Peyer's patch (tissue), 4 donors: ENCODE measurements around the gene PCP4. TPM values are rescaled to one million over a fixed set of nuclear protein-coding genes. Genes with fewer than 3 reads are reported as not detected.
"Not testable (repeated sequence)": the region's sequence is repeated elsewhere in the genome, so short reads cannot be mapped to it uniquely, and the experiment has no call there.

ENCODE experiments used
- DNase-seq, 3 donors: peaks; one replicate each; pipeline ENCODE4 v3.0.0-alpha.2; 2017 to 2019
- H3K27ac ChIP-seq, 4 donors: fragments of 200-600 bp; sonication (generic); one replicate each; pipeline ENCODE4 v1.5.1; 2016 to 2019
- H3K27me3 ChIP-seq, 2 donors: fragments of 200-600 bp; sonication (generic); one replicate each; pipeline ENCODE4 v1.5.1; 2019
- H3K36me3 ChIP-seq, 3 donors: fragments of 200-600 bp; sonication (generic); one replicate each; pipeline ENCODE4 v1.5.1; 2016 to 2019
- H3K4me1 ChIP-seq, 4 donors: fragments of 200-600 bp; sonication (generic); one replicate each; pipeline ENCODE4 v1.5.1; 2016 to 2019
- H3K4me3 ChIP-seq, 4 donors: fragments of 200-600 bp; sonication (generic); 1 replicate in 3 of 4; 2 replicates in 1 of 4; pipeline ENCODE4 v1.5.1; 2016 to 2019; ENCODE audit warnings: mild to moderate bottlenecking in 1 of 4
- H3K9me3 ChIP-seq, 4 donors: fragments of 200-600 bp; sonication (generic); one replicate each; pipeline ENCODE4 v1.5.1; 2016 to 2019; ENCODE audit warnings: mild to moderate bottlenecking in 1 of 4
- POLR2A ChIP-seq, 2 donors: fragments of 450-650 bp; IDR thresholded peaks; one replicate each; pipeline ENCODE4 v1.5.1; 2017; ENCODE audit warnings: antibody characterized with exemption in 2 of 2, mild to moderate bottlenecking in 2 of 2, moderate library complexity in 2 of 2
- total RNA-seq, 4 donors: library from RNA; depleted of rRNA; stranded (reverse); fragments of >200 nt; gene quantifications; one replicate each; pipeline ENCODE4 v1.1.0, GENCODE V29; 2016
- TF ChIP-seq, protein P1 (sequence below), 6 experiments: fragments of 450-650 bp in 4 of 6; fragments of 200-600 bp in 2 of 6; sonication (generic) in 1 of 6; IDR thresholded peaks; one replicate each; pipeline ENCODE4 v1.5.1; 2017 to 2019; ENCODE audit warnings: antibody characterized with exemption in 6 of 6, mild to moderate bottlenecking in 3 of 6, moderate library complexity in 1 of 6

The PCP4 gene
- total RNA-seq, 4 donors from 2014 or later = 7.1 TPM; not detected in 3

DNA sequence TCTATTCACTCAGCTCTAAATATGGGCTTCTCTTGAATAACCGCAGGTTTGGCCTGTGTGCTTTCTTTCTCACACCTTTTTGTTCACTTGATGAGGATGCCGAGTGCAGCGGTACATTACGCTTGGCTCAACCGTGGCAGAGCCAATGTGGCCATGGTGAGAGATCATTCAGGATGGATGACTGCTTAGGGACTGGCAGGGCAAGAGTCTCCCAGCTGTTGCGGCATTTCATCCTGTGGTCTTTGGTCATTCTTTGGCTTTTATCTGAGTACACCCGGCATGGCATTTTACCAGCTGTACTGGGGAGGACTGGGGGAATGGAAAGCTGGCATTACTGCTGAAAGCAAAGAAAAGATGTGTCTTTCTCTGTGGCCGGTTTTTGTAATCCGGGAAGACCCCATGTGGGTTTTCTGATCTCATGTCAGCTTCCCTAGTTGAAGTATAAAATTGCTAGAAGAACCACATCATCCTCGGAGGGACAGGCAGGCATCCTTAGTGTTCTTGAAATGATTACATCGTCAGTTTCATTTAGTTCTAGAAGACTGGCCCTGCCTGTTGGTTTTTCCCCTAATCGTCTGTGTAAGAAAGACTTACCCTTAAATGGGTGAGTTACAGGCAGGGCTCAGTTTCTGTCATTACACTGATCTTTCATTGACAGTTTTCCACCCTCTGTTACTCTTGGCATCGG is 15.1 kb downstream of the PCP4 start:
- no peaks in the 10 kb centered on the region for H3K36me3 ChIP-seq
- H3K27ac ChIP-seq = no peak overlapping the region
- DNase-seq = no peak
- H3K4me3 ChIP-seq = no peak overlapping the region
- H3K9me3 ChIP-seq = no peaks in the 10 kb centered on the region
- TF ChIP-seq, protein P1, sequence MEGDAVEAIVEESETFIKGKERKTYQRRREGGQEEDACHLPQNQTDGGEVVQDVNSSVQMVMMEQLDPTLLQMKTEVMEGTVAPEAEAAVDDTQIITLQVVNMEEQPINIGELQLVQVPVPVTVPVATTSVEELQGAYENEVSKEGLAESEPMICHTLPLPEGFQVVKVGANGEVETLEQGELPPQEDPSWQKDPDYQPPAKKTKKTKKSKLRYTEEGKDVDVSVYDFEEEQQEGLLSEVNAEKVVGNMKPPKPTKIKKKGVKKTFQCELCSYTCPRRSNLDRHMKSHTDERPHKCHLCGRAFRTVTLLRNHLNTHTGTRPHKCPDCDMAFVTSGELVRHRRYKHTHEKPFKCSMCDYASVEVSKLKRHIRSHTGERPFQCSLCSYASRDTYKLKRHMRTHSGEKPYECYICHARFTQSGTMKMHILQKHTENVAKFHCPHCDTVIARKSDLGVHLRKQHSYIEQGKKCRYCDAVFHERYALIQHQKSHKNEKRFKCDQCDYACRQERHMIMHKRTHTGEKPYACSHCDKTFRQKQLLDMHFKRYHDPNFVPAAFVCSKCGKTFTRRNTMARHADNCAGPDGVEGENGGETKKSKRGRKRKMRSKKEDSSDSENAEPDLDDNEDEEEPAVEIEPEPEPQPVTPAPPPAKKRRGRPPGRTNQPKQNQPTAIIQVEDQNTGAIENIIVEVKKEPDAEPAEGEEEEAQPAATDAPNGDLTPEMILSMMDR (IDR thresholded peaks at IDR 0.05) = no peak
- no peak for TF ChIP-seq POLR2A (IDR thresholded peaks at IDR 0.05)
- H3K4me1 ChIP-seq = no peaks in the 10 kb centered on the region
- no peaks in the 10 kb centered on the region for H3K27me3 ChIP-seq

DNA sequence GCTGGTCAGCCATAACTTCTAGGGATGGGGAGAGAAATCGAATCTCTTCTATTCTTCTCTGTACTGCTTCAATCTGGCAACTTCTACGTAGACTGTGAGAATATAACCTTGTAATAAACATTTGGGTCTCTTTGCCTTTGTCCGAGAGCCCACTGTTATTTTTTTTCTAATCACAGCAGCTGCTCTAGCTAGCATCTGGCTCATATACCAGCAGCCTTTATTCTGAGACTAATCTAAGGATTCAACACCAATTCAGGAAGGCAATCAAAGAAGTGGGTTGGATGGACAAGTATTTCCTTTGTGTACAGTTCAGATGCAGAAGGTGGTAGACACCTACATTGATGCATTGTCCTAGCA is 15.6 kb downstream of the PCP4 start:
- TF ChIP-seq, protein P1 (IDR thresholded peaks at IDR 0.05) = no peak
- TF ChIP-seq POLR2A (IDR thresholded peaks at IDR 0.05) = no peak
- no peaks in the 10 kb centered on the region for H3K9me3 ChIP-seq
- H3K27me3 ChIP-seq = no peaks in the 10 kb centered on the region
- no peak overlapping the region for H3K27ac ChIP-seq
- DNase-seq = no peak
- no peaks in the 10 kb centered on the region for H3K36me3 ChIP-seq
- no peaks in the 10 kb centered on the region for H3K4me1 ChIP-seq
- no peak overlapping the region for H3K4me3 ChIP-seq

DNA sequence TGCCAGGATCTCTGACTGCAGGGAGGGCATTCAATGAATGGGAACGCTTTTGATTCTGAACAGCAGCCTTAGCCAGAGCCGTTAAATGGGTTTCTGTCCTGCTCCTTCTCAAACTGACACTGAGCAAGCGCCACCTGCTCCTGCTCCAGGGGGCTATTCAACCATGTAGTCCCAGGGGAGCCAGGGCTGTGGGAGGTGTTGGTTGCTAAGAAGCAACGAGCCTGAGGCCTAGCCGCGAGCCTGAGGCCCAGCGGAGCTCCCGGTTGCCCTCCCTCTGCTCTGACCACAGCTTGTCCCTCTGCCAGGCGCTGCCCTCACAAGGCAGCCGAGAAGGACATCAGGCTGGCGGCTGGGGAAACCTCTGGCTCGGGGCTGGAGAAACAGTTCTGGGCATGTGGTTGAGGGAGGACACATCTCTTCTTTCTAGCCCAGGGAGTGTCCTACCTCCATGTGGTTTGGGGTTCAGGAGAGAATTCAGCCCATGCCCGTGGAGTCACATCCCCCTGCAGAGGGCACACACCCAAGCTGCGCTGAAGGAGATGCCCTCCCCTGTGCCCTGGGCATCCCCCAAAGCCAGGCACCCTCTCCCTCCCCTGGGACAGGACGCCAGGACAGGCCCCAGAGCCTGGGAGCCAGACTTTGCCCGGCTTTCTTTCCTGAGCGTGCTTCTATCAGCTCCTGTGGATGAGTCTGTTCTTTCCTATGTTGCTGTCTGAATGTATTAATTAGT is 18.0 kb downstream of the PCP4 start:
- H3K9me3 ChIP-seq = no peaks in the 10 kb centered on the region
- no peaks in the 10 kb centered on the region for H3K4me1 ChIP-seq
- DNase-seq = no peak
- H3K27ac ChIP-seq = peak overlapping the region in 1 of 4 donors; percentile 50
- H3K4me3 ChIP-seq = no peak overlapping the region
- TF ChIP-seq, protein P1 (IDR thresholded peaks at IDR 0.05) = no peak
- TF ChIP-seq POLR2A (IDR thresholded peaks at IDR 0.05) = no peak
- H3K27me3 ChIP-seq = no peaks in the 10 kb centered on the region
- no peaks in the 10 kb centered on the region for H3K36me3 ChIP-seq

DNA sequence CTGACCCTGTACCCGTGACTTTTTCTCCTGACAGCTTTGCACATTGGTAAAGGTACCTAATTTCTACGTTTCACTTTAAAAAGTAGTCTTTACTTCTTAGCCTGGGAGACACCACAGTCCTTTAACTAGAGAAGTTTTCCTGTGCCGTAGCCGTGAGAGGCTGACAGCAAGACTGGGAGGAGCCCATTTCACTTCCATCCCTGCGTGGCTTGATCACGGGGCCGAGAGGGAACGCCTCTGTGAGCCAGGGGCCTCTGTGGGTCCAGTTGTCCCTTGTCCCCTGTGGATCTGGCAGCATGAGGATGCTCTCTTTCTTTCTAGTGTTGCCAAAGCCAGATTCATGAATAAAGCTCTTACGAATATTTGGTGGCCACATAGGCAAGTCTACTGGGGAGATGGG is 21.6 kb downstream of the PCP4 start:
- DNase-seq = no peak
- Histone ChIP-seq H3K27ac (no peak overlapping the region), H3K4me3 (no peak overlapping the region), H3K27me3 (no peaks in the 10 kb centered on the region), H3K4me1 (no peaks in the 10 kb centered on the region), H3K9me3 (no peaks in the 10 kb centered on the region), H3K36me3 (no peaks in the 10 kb centered on the region)
- TF ChIP-seq, protein P1 (IDR thresholded peaks at IDR 0.05) = no peak
- no peak for TF ChIP-seq POLR2A (IDR thresholded peaks at IDR 0.05)

DNA sequence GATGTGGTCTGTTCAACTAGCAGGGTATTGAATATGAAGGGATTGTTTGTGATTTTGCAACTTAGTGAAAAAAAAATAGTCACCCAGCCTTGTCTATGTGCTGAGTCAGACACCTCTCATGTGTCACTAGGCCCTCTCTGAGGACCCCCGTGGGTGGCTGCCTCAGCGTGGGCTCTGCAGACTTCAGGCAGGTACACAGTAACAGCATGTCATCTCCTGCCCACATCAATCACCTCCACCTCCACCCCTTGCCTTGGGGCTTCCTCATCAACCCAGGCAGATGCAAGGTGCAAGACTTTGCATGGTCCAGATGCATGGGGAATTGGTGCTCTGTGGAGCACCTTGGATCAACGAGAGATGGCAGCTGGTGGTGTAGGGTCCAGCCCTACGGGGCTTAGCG is 23.9 kb downstream of the PCP4 start:
- no peaks in the 10 kb centered on the region for H3K36me3 ChIP-seq
- H3K27me3 ChIP-seq = no peaks in the 10 kb centered on the region
- no peaks in the 10 kb centered on the region for H3K4me1 ChIP-seq
- H3K4me3 ChIP-seq = no peak overlapping the region
- no peak for DNase-seq
- no peak for TF ChIP-seq POLR2A (IDR thresholded peaks at IDR 0.05)
- TF ChIP-seq, protein P1 (IDR thresholded peaks at IDR 0.05) = no peak
- no peaks in the 10 kb centered on the region for H3K9me3 ChIP-seq
- H3K27ac ChIP-seq = no peak overlapping the region

DNA sequence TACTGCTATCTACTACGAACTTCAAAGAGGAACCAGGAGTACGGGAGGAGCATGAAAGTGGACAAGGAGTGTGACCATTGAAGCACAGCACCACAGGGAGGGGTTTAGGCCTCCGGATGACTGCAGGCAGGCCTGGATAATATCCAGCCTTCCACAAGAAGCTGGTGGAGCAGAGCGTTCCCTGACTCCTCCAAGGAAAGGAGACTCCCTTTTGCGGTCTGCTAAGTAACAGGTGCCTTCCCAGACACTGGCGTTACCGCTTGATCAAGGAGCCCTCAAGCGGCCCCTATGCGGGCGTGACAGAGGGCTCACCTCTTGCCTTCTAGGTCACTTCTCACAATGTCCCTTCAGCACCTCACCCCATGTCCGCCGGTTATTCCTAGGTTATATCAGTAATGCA is 24.6 kb downstream of the PCP4 start:
- H3K27ac ChIP-seq = not testable (repeated sequence)

More for the DNA sequence above, 24.6 kb downstream of the PCP4 start:
- H3K4me1 ChIP-seq, DNase-seq, H3K4me3 ChIP-seq, H3K36me3 ChIP-seq, H3K9me3 ChIP-seq, H3K27me3 ChIP-seq: not testable (repeated sequence)
